ENCODE measurements around the gene GPSM3.
"Not testable (repeated sequence)": the region's sequence is repeated elsewhere in the genome, so short reads cannot be mapped to it uniquely, and the experiment has no call there.

Gene GPSM3

GRCh38 chr6:32187009-32187709, 5.3 kb downstream of the GPSM3 start:
- DNase-seq (ENCODE audit: low read depth): no peak

DNA sequence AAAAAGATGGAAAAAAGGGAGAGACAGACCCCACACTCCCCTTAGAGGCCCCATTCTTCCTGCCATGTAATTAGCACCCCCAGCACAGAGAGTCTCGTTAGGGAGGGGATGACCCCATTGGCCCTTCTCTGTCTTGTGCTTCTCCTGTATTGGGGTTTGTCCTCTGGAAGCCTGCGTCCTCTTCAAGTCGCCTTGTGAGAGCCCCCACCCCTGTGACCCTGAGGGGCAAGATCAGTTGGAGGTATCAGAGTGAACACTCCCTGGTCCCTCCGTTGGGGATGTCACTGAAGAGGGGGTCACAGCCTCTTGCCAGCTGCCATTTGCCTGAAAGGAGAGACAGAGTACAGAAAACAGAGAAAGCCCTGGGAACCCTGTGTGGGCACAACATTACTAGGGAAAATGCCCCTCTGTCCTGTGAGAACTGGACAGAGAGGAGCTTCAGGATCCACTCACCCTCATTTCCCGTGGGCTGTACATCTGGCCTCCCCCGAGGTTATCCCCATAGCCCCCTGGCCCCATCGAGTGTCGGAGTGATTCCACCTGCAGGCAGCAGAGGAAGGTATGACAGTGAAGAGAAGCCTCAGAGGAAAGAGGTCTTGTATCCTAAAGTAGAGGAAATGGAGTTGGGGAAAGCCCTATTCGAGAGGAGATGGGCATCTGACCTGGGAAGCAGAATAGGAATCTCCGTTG, 6.1 kb downstream of the GPSM3 start:
- not testable (repeated sequence) for DNase-seq (ENCODE audit: low read depth)

- DNase-seq (ENCODE audit: low read depth): peak; percentile 94
Measured at GRCh38 chr6:32185681-32186131, 6.7 kb downstream of the GPSM3 start.

- no peak for DNase-seq (ENCODE audit: low read depth)
Measured at GRCh38 chr6:32184084-32184640, 8.3 kb downstream of the GPSM3 start, which contains the start of gene AGER. AGER (minus strand) TSS chr6:32184253; CDS start chr6:32184222, 31 bp downstream.

- DNase-seq (ENCODE audit: low read depth): no peak
Measured at GRCh38 chr6:32183483-32184083, 8.9 kb downstream of the GPSM3 start.

- DNase-seq (ENCODE audit: low read depth): no peak
Measured at GRCh38 chr6:32183030-32183429, 9.4 kb downstream of the GPSM3 start.

DNA sequence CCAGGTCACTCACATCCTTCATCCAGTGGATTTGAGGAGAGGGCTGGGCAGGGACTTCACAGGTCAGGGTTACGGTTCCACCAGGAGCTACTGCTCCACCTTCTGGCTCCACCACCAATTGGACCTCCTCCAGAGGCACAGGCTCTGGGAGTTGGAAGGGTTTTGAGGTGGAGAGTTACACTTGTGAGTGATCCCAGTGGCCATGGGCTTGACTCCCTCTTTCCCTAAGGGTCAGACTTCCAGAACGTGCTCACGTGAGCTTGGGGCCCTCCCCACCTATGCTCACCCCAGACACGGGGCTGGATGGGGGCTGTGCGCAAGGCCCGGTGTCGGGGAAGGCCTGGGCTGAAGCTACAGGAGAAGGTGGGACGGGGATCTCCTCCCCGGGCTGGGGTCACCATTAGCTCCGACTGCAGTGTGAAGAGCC, 9.9 kb downstream of the GPSM3 start:
- DNase-seq (ENCODE audit: low read depth): no peak

GRCh38 chr6:32181915-32182529, 10.4 kb downstream of the GPSM3 start:
- no peak for DNase-seq (ENCODE audit: low read depth)

- DNase-seq (ENCODE audit: low read depth): no peak
Measured at GRCh38 chr6:32181148-32181702, 11.2 kb downstream of the GPSM3 start.

GRCh38 chr6:32179766-32180405, 12.6 kb downstream of the GPSM3 start:
- no peak for DNase-seq (ENCODE audit: low read depth)

GRCh38 chr6:32178547-32179440, 13.6 kb downstream of the GPSM3 start:
- DNase-seq (ENCODE audit: low read depth): peak; percentile 24

- DNase-seq (ENCODE audit: low read depth): peak; percentile 100
Measured at GRCh38 chr6:32177788-32178546, 14.5 kb downstream of the GPSM3 start, which contains the start of gene RNF5. RNF5 (plus strand) TSS chr6:32178405; CDS start chr6:32178512, 107 bp downstream.

DNA sequence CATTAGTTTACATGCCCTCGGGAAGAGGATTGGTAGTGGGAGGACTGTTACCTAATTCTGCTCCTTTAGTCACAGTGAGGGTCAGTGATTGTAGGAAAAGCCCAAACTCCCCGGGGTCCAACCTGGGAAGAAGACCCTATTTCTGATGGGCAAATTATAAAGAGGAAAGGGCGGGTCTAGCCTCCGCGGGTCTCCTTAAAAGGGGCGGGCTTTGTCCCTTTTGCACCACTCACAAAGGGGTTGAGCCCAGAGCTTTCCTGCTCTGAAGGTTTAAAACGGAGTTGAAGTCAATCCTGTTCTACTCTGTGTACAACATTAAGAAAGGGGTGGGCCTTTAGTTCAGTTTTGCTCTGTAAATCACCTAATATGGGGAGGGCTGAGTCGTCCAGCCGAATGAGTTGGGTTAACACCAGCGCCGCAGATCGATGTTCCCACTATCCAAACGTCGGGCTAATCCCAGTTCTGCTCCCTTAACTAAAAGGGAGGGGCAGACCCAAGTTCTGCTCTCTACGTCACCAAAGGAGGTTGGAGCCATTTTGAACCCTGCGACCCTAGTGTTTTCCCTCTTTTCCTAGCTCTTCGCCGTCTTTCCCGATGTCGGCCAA, 15.2 kb downstream of the GPSM3 start:
- peak; percentile 74 for DNase-seq (ENCODE audit: low read depth)

DNA sequence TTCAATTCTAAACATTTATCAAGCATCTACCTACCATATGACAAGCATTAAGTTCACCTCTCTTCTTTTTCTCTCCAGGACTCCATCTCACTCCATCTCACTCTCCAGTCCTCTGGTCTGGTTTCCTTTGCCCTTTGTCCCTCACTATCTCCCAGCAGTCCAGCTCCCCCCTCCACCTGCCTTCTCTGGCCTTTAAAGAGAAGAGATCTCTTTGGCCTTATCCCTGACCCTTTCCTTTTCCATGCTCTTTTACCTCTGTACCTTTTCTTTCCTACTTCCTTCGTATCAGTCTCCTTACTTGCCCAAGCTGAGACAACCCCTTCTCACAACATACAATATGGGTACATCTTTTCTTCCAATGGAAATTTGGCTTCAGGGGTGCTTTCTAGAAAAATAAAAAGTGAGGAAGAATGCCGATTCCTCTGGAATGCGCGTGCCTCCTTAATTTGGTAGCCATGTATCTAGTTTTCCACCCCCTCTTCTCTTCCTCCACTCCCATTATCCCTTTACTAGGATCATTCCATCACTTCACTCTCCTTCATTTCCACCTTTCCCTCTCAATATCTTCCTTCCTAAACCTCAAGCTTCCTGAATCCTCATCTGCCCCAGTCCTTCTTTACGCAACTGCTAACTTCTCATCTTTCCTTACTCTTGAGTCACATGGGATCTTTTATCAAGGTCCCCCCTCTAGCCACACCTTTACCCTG, 15.8 kb downstream of the GPSM3 start:
- DNase-seq (ENCODE audit: low read depth): peak; percentile 82

GRCh38 chr6:32175711-32176475, 16.6 kb downstream of the GPSM3 start, which contains the start of gene AGPAT1:
AGPAT1 (minus strand) TSS chr6:32176084; CDS start chr6:32171496, 4,588 bp downstream.
- peak; percentile 97 for DNase-seq (ENCODE audit: low read depth)

DNA sequence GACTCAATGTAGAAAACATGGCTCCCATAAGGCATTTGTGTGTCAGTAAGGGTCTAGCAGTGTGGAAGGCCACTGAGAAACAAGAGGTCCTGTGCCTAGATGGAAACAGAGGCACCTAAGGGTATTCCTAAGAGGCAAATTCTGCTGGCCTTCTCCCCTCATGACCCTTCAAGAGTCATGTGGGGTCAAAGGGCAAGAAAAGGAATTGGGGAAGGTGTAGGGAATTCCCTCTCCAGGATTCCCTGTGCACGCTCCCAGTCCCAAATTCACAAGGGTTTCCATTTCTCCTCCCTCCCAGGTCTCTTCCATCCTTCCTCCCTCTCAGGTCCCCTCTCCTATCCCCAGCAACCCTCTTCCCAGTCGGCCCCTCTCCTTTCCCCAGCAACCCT, 17.1 kb downstream of the GPSM3 start:
- DNase-seq (ENCODE audit: low read depth): no peak

DNA sequence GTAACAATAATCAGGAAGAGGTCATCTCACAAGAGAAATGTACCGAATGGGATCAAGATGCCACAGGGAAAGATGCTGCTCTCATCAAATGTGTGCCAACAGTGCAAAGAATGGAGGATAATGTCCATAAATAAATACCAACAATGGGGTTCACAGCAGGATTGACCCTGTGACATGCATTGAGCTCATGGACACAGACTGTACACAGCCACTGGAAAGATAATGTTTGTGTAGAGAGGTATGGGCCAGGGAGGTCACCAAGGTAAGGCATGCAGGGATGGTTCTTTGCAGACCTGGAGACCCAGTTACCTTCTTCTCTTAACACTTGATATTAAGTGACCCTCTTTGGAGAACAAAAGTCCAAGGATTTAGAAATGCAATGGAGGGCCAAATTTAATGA, 18.0 kb downstream of the GPSM3 start:
- no peak for DNase-seq (ENCODE audit: low read depth)

Data from iris pigment epithelial cell (primary cell).